GM18868 (cell line): Measurements from ENCODE around the gene CDH7.

ENCODE experiments used
- ATAC-seq: cut with Tn5 transposase; IDR thresholded peaks from one replicate; pipeline ENCODE4 v1.9.1; 2021; ENCODE audit warnings: mild to moderate bottlenecking, moderate library complexity; ENCODE audit not compliant: unreplicated experiment

CDH7 gene, protein sequence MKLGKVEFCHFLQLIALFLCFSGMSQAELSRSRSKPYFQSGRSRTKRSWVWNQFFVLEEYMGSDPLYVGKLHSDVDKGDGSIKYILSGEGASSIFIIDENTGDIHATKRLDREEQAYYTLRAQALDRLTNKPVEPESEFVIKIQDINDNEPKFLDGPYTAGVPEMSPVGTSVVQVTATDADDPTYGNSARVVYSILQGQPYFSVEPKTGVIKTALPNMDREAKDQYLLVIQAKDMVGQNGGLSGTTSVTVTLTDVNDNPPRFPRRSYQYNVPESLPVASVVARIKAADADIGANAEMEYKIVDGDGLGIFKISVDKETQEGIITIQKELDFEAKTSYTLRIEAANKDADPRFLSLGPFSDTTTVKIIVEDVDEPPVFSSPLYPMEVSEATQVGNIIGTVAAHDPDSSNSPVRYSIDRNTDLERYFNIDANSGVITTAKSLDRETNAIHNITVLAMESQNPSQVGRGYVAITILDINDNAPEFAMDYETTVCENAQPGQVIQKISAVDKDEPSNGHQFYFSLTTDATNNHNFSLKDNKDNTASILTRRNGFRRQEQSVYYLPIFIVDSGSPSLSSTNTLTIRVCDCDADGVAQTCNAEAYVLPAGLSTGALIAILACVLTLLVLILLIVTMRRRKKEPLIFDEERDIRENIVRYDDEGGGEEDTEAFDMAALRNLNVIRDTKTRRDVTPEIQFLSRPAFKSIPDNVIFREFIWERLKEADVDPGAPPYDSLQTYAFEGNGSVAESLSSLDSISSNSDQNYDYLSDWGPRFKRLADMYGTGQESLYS

DNA sequence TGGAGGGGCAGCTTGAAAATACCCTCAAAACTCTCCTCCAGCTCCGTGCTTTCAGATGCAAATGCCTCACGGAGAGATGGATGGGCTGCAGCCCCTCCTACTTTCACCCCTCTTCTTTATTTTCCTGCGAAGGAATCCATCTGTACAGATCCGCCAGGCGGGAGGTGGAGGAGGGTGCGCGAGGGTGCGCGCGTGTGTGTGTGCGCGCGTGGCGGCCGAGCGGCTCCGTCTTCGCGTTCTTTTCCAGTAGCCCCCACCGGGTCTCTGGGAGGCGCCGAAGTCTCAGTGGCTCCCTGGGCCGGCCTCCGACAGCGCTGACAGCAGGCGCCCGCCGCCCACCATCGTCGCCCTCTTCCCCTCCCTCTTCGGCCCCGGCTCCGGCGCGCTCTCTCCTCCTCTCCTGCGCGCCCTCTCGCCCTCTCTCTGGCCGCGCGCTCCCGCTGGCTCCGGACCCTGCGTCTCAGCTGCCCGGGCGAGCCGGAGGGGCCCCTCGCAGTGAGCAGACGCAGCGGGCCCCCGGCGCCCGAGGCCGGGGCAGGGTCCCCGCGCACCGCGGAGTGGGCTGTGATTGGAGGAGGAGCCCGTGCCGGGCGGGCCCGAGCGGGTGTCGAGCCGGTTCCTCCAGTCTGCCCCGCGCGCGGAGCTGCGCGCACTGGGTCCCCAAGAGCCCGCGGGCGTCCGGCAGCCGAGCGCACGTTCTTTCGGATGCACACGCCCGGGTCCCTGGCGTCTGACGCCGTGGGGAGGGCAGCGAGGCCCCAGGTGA is at the start of gene CDH7:
Gene CDH7, plus strand, starts transcription at position 624 of the 766 bp plus-strand sequence. CDS start 11,831 bp downstream, outside the sequence.
- ATAC-seq = no peak

DNA sequence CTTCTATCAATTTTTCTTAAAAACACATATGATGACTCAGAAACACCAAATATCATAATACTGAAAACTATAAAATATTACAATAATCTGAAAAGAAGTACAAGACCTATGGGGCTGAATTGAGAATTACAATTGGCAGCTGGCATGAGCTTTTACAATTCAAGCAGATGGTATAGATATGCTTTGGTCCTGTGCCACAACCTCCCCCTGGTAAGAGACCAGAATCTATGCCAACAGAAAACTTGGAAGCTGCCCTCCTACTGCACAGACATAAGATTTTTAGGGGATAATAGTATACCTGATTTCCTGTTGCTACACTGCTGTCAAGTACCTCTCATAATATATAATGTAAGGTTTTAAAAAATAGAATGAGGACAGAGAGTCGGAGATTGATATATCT is 46.8 kb upstream of the CDH7 start:
- ATAC-seq = no peak

DNA sequence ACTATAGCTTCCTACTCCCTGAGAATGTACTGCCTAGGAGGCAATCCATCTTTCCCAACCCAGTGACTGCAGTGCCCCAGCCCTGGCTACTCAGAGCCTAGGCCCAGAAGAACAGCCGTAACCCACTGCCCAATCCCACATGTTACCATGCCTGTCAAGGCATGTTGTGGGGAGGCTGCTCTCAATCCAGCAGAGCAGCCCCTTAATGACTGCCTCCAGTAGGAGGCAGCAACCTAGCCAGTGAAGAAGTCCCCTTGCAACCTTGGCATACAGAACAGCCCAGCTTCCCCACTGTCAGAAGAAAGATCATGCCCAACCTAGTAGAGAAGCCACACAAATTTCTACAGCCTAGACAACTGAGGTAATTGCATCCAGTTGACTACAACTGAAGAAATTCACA is 44.2 kb upstream of the CDH7 start:
- no peak for ATAC-seq

DNA sequence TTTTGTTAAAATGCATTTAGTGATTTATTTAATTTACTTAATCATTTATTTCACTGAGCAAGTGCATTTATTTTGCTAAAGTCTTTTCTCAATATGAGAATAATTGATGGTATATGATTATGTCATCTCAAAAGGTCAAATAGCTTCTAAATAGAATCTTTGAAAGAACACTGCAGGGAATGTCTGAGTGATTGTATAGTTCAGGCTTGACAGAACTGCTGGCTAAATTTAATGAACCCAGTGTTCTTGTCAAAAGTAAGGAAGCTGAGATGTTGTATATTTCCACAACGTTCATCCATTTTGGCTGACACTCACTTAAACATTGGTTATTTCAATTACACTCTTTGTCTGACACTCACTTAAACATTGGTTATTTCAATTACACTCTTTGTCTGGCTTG is 39.3 kb upstream of the CDH7 start:
- ATAC-seq = no peak

DNA sequence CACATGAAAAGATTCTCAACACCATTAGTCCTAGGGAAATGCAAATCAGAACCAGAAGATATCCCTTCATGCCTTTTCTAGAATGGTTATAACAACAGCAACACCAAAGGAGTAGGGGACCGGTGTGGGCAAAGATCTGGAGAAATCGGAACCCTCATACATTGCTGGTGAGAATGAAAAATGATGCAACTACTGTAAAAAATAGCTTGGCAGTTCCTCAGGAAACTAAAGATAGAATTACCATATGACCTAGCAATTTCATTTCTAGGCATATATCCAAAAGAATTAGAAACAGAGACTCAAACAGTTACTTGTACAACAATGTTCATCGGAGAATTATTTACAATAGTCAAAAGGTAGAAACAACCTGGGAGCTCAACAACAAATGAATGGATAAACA is 29.2 kb upstream of the CDH7 start:
- no peak for ATAC-seq

DNA sequence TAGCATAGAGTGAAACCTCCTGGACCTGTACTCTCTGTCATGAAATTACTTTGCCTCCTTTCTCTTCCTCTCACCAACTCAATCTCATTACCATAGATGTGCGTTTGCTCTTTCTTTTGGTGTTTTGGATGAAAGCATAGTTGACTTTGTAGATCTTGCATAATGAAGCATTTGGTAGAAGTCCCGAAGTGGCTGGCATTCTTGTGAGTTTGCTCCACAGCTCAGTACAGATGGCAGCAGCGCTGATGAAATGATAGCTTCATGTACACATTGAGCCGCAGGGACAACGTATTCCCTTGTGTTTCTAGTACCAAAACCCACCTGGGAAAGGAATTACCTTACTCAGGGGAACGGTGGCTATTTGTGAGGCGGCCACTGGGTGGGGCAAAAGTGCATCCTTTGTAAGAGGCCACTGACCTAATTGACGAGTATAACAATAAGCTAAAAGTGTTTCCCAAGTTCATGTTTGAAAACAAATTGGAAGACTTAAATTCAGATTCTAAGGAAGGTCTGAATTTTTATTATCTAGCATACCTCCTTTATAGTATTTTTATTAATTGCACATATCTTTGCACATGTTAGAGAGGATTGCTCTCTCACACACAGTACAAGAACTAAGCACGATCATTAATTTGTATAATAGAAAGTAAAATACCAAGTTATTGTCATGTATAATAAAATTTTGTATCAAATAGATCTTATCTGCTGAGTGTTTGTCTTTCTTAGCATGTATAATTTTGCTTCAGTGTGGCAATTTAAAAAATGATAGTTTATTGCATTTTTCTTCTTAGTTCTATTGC is 25.4 kb upstream of the CDH7 start:
- peak; percentile 75 for ATAC-seq

DNA sequence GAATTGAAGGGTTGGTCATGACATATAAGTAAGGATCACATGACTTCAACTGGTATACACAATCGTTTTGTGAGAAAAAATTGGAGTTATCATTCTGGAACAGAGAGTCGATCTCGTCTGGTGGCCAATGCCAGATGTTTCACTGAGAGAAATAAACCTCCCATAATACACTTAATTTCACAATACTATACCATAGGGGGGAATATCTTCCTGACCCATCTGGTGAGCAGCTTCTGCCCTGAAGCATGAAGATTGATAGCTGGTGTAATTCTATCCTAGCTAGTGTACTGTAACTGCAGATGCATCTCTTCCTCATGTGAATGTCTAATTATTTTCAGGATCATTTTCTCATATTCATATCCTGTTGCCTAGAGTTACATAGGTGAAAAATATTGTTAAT is 15.7 kb upstream of the CDH7 start:
- ATAC-seq = no peak

DNA sequence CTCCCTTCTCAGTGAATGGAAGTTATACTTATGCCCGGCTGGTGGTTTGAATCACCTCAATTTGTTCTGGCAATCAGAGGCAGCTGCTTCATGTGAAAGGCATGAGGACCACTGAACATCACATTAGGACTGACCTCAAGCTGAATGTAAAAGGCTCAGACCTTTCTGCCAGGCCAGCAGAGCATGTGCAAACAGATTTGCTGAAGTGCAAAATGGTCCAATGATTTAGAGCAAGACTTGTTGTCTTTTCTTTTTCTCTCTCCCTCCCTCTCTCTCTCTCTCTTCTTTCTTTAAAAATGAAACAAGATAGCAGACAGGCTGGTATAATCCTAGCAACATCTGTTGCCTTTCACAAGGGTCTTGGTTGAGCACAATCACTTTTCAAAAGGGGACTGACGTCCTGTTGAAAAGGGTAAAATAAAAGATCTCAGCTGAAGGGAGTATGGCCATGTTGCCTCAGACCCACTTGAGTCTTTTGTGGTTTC is 13.3 kb upstream of the CDH7 start:
- no peak for ATAC-seq

DNA sequence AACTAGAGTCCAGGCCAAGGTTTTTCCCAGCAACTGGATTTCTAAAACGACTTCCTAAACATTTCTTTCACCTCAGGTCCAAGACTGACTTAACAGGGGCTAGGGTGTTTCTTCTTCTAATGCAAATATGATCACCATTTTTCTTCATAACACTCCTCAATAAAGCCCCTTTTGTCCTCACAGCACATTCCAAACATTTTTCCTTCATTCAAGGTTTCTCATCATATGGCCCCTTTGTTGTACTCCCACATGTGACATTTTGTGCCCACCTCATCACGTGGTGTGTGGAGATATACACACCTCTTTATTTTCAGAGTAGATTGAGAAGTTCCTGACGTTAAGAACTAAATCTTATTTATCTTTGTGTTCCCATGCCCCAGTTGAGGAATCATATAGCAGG is 3.9 kb upstream of the CDH7 start:
- ATAC-seq = no peak

DNA sequence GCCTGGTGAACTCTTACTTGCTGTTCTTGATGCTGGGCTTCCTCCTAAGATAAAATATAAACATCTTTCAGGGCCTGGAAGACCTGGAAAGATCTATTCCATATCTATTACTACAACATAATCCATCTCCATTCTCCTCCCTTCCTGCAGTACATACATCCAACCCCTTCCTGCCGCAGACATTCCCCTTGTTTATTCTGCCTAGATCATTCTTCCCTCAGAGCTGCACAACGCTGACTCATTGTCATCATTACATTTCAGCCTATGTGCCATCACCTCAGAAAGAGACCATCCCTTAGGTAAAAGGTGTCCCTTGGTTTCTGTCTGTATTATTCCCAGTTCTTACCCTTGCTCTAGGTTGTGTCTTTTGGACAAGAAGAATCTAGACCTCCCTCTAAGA is 2.5 kb upstream of the CDH7 start:
- ATAC-seq = no peak

DNA sequence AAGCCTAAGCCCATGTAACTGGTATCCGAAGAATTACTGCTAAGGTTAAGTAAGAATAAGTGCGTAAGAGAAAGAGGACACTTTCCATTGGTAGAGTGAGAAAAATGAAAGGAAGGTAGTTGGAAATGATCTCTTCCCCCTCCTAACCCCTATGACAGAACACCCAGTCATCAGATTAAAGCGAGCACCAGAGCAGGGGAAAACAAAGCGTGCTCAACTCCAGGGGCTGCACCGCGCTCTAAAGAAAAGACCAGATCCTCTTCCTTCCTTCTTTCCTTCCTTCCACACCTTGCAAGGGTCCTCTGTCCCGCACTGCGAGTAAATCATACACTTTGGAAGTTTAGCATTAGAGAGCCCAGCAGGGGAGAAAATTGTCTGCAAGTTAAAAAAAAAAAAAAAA is 971 bp upstream of the CDH7 start:
- ATAC-seq = no peak

DNA sequence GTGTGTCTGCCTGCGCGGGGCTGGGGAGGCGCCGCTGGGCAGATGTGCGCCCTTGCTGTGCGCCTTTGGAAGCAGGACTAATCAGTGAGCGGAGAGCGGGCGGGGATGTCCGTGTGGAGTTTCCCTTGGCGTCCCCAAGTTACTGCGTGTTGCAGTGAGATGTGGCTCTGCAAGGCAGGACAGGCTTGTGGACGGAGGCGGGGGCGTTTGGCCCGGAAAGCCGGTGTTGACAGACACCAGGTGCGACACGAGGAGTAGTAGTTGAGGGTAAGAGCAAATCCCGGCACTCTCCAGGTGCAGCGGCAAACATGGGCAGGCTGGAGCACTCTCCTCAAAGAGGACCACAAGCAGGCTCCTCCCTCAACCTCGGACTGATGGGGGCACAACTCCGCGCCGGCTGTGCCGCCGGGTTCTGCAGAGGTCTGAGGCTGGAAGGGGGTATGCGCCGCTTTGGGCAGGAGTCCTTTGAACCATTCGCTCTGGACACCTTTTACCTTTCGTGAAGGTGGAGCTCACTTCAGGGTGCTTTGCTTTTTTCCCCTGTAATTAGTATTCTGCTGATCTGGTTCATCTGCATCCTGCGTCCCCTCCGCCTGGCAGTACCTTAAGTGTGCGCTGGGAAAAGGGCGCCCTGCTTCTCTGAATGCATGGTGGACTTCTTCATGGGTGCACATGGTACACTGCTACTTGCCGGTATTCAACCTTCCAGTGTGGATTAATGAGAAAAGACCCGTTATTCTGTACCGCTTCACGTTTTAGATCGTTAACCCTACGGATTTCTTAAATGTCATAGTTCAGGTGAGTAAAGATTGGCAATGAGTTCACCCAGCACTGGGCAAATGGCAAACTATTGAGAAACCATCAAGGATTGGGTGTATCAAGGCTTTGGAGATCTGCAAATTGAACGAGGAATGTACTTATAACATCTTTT is 608 bp downstream of the CDH7 start:
- ATAC-seq = no peak

DNA sequence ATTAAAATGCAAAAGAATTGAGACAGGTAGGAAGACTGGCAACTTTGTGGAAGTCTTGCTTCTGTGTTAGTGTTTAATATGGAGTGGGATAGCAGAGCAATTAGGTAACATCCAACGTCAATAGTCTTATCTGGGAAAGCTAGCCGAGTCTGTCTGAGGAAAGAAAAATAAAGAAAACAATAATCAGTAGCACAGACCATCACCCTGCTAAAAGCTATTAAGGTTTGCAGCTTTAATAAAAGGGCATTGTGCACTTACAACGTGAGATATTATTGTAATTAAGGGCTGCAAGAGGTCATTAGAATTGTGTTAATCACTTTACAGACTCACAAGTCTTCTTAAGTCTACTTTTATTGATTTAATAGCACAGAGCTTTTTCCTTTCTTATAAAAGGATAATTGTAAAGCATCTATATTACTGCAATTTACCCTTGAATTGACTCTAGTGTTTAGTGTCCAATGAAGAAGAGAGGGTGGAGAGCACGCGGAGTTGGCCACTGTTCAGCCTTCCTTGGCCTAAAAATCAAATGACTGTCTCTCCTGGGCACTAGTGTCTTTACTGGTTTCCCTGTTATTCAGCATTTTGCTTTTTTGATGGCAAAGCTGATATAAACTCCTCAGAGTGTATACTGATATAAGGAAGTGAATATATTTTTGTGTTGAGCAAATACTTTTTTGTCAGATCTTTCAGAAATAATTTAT is 2.0 kb downstream of the CDH7 start:
- no peak for ATAC-seq

DNA sequence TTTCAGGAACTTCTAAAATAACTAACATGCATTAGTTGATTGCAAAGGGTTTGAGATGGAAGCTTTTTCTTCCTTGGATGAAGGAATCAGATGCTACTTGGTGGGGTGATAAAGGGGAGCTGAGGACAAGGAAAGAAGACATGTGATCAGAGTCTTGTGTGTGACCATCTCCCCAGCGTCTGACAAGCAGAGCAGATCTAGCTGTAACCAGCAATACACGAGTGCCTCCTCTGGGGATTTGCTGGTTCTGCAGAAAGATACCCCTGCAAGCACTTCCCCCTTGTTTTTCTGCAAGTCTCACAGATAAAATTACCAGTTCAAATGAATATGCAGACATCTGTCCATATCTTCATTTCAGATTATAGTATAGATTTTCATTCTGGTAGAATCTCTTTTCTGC is 2.7 kb downstream of the CDH7 start:
- peak; percentile 80 for ATAC-seq

DNA sequence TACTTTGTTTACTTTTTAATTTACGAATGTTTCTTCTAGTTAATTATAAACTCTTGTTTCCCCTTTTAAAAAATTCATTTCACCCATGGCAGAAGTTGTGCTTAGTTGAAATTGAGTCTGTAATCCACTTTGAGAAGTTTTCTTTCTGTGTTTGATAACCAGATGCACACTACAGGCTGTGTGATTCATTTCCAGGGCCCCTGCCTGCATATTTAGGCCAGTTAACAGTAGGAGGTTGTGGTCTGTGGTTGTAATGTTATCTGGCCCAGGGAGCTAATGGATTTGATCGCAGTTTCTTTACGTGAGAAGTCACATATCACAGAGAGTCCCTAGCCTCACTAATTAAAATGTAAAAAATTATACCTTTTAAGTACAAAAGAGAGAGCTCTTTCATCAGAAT is 3.3 kb downstream of the CDH7 start:
- ATAC-seq = no peak

DNA sequence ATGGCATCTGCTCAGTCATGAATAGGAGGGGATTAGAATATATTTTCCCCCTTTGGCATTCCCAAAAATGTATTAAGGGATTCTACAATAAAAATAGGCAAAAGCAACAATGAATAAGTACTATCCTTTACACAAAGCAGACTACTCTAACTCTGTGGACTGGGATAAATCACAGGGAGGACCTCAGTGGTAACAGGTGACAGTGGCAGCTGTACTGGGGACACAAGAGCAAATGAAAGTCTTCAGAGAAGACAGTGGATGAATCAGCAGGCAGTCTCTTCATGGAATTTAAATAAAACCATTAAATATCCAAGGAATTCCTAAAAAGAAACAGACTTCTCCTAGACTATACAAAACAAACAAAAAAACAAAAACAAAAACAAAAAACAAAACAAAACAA is 4.8 kb downstream of the CDH7 start:
- no peak for ATAC-seq

DNA sequence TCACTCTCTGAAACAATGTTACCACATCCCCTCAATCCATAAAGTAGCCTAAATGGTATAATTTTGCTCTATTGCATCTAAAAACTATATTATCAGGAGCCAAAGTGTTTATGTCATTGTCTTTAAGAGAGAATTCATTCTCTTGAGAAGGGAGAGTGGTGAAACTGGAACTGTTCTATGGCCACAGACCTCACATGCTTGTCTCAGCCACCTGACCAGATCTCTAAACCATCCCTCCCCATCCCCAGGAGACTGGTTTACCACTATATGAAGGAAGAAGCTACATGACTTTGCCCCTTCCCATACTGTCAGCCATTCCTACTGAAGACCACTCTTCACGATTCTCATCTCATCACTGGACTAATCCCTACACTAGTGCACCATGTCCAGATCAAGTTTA is 9.6 kb downstream of the CDH7 start:
- no peak for ATAC-seq

DNA sequence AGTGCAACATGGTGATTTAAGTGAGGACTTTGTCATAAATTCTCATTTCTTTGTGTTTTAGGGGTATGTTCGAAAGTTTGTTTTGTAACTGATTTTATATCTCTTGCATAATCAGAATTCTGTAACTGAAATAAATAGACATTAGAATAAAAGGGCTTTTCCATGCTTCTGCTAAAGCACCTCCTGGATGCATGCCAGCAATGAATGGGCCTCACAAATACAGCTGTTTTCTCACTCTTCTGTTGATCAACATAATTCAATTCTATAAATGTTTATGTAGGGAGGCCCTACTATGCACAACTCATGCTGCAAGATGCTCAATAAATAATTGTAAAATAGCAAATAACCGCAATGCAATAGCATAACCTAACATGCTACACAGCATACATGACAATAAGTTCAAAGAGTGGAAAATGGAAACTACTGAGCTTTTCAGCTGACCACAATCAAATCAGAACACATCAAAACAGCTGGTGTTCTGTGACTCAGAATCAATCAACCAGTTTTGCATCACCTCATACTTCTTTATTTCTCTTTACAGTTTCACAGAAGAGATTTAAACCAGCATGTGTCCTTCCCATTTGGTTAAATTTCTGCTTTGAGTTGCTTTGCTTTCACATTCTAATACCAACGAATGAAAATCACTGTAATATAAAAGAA is 11.0 kb downstream of the CDH7 start:
- ATAC-seq = no peak
